ENCODE measurements around the gene NAA10. TPM values are rescaled to one million over a fixed set of nuclear protein-coding genes. Genes with fewer than 3 reads are reported as not detected.
A peak's percentile ranks its signal among the peaks of the same experiment; 100 is the strongest.

The NAA10 gene
- total and polyA plus RNA-seq, 10 donors = 56.4 to 174 (median 87.8) TPM

GRCh38 chrX:153885208-153885787 is 49.5 kb downstream of the NAA10 start:
- no peak for DNase-seq
- Histone ChIP-seq H3K36me3 (no peaks in the 10 kb centered on the region), H3K4me1 (peaks cover 0 to 22% (median 11%) of the 10 kb centered on the region in 6 donors), H3K27ac (no peak overlapping the region), H3K27me3 (replicated peaks in 1 of 7) (peaks cover 4 to 87% (median 52%) of the 10 kb centered on the region in 7 donors), H3K9me3 (no peaks in the 10 kb centered on the region), H3K4me3 (peak overlapping the region in 2 of 8 donors; percentile 21 to 56)
- no peak for TF ChIP-seq CTCF (IDR thresholded peaks at IDR 0.05 in 8 of 11, conservative IDR thresholded peaks at IDR 0.05 in 3 of 11)
- no peak for TF ChIP-seq POLR2AphosphoS5 (IDR thresholded peaks at IDR 0.05)
- TF ChIP-seq POLR2A (IDR thresholded peaks at IDR 0.05) = no peak
- WGBS, 5 donors = 9 to 33% (median 17%) methylated on average over 15 to 32 of the region's 32 CpGs; no CpG with 5 or more reads in 1 of the 5 donors
- intact Hi-C loops (cut with DNase I; ENCODE audit: low total_unique reads) = no loop called here

- 46 to 68% (median 54%) methylated on average over 4 to 6 of the region's 6 CpGs for WGBS, 5 donors
- Histone ChIP-seq H3K4me1 (peaks cover 0 to 22% (median 11%) of the 10 kb centered on the region in 6 donors), H3K9me3 (no peaks in the 10 kb centered on the region), H3K36me3 (no peaks in the 10 kb centered on the region), H3K27me3 (replicated peaks in 1 of 7) (peaks cover 4 to 91% (median 58%) of the 10 kb centered on the region in 7 donors), H3K27ac (no peak overlapping the region), H3K4me3 (no peak overlapping the region)
- intact Hi-C loops (cut with DNase I; ENCODE audit: low total_unique reads) = no loop called here
- no peak for DNase-seq
- no peak for TF ChIP-seq POLR2AphosphoS5 (IDR thresholded peaks at IDR 0.05)
- TF ChIP-seq CTCF (IDR thresholded peaks at IDR 0.05 in 8 of 11, conservative IDR thresholded peaks at IDR 0.05 in 3 of 11) = no peak
- no peak for TF ChIP-seq POLR2A (IDR thresholded peaks at IDR 0.05)
Measured at GRCh38 chrX:153884590-153884989, 50.2 kb downstream of the NAA10 start.

GRCh38 chrX:153884136-153884535 is 50.7 kb downstream of the NAA10 start:
- WGBS, 5 donors = 63 to 80% (median 73%) methylated on average over 13 of the region's 13 CpGs
- no peak for DNase-seq
- Histone ChIP-seq H3K4me3 (no peak overlapping the region), H3K27ac (no peak overlapping the region), H3K36me3 (no peaks in the 10 kb centered on the region), H3K4me1 (peaks cover 0 to 22% (median 11%) of the 10 kb centered on the region in 6 donors), H3K9me3 (no peaks in the 10 kb centered on the region), H3K27me3 (replicated peaks in 1 of 7) (peaks cover 4 to 95% (median 62%) of the 10 kb centered on the region in 7 donors)
- TF ChIP-seq POLR2AphosphoS5 (IDR thresholded peaks at IDR 0.05) = no peak
- TF ChIP-seq POLR2A (IDR thresholded peaks at IDR 0.05) = no peak
- no peak for TF ChIP-seq CTCF (IDR thresholded peaks at IDR 0.05 in 8 of 11, conservative IDR thresholded peaks at IDR 0.05 in 3 of 11)
- intact Hi-C loops (cut with DNase I; ENCODE audit: low total_unique reads) = no loop called here

GRCh38 chrX:153883163-153883843 is 51.5 kb downstream of the NAA10 start:
- Histone ChIP-seq H3K4me3 (no peak overlapping the region), H3K27ac (no peak overlapping the region), H3K27me3 (replicated peaks in 1 of 7) (peaks cover 4 to 99% (median 69%) of the 10 kb centered on the region in 7 donors), H3K36me3 (no peaks in the 10 kb centered on the region), H3K9me3 (no peaks in the 10 kb centered on the region), H3K4me1 (peaks cover 0 to 21% (median 11%) of the 10 kb centered on the region in 6 donors)
- intact Hi-C loops (cut with DNase I; ENCODE audit: low total_unique reads) = no loop called here
- 52 to 67% (median 62%) methylated on average over 5 to 13 of the region's 13 CpGs for WGBS, 5 donors
- DNase-seq = no peak
- TF ChIP-seq CTCF (IDR thresholded peaks at IDR 0.05 in 8 of 11, conservative IDR thresholded peaks at IDR 0.05 in 3 of 11) (no peak), POLR2AphosphoS5 (IDR thresholded peaks at IDR 0.05) (no peak), POLR2A (IDR thresholded peaks at IDR 0.05) (no peak)

Measured in spleen (tissue), 11 donors.